NT2/D1 (cell line): ENCODE measurements around the gene ST6GALNAC3.

Experiments
- SUZ12 ChIP-seq: IDR thresholded peaks from 2 replicates; pipeline ENCODE4 v1.6.1; 2011; ENCODE audit not compliant: insufficient read length, insufficient read depth; ENCODE audit errors: extremely low read depth
- YY1 ChIP-seq: IDR thresholded peaks from 2 replicates; pipeline ENCODE4 v1.6.1; 2011; ENCODE audit not compliant: insufficient read length, insufficient read depth
- ZNF274 ChIP-seq: IDR thresholded peaks from 2 replicates; pipeline ENCODE4 v1.6.1; 2011; ENCODE audit warnings: mild to moderate bottlenecking, low read depth, low read length

DNA sequence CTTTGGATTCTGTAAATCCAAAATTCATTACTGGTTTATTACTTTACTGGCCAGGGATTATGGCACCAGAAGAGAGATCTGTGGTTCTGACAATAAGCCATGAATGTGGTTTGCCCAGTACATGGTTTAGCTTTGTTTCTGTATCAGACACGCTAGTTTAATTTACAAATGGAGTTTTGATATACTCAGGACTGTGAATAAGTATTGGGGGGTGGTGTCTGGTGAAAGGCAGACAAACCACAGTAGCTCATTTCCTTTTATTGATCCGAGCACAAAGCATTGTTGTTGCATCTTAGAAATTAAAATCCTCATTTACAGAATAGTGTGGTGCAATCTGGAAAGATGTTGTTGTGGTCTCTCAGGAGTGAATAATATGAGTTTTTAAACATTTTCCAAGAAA, 96.0 kb downstream of the ST6GALNAC3 start:
- no peak for TF ChIP-seq SUZ12
- no peak for TF ChIP-seq YY1
- TF ChIP-seq ZNF274: no peak
